Measurements from ENCODE around the gene KIAA1614. TPM values are rescaled to one million over a fixed set of nuclear protein-coding genes. Genes with fewer than 3 reads are reported as not detected.

Gene KIAA1614
- total RNA-seq, 1 donor from 2014 or later, result 0.56 TPM

DNA sequence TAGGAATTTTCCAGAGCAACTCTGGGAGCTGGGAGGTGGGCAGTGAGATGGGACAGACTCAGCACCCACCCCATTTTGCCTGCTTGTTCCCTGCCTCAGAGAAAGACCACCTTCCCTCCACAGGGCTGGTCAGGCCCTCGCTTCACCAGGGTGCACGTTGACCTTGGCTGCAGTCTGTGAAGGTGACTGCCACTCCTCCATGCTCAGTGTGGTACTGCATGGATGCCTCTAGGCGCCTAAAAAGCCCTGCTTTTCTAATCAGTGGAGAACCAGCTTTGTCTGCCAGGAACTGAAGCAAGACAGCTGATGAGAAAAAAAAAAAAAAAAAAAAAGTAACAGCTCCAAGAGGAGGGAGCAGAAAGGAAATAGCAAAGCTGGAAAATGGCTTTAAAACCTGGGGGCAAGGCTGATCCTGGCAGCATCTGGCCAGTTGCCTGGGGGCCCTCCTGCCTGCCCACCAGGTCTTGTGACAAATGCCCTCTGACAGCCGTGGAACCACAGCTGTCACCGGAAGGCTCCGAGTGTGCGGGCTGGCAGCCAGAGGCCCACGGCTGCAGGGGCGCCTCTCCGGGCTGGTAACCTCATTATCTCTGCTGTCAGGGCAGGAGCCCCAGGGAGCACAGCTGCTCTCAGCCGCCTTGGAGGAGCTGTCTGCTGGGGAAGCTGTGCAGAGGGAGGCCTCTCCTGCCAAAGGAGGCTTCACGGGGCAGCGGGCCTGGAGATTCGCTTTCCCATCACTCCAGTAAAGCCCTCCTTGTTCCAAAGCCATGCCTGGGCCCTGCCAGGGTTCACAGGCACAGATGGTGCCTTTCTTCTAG is 13.7 kb downstream of the KIAA1614 start:
- peaks cover 72% of the 10 kb centered on the region for H3K4me1 ChIP-seq
- H3F3A ChIP-seq (ENCODE audit: low read depth), result peaks cover 48% of the 10 kb centered on the region
- no peaks in the 10 kb centered on the region for H3K36me3 ChIP-seq
- peak overlapping the region; percentile 57 for H3K27ac ChIP-seq
- H3K9ac ChIP-seq, result no peak overlapping the region
- TF ChIP-seq EZH2phosphoT487 (IDR thresholded peaks at IDR 0.05), result no peak
- TF ChIP-seq, protein P1, sequence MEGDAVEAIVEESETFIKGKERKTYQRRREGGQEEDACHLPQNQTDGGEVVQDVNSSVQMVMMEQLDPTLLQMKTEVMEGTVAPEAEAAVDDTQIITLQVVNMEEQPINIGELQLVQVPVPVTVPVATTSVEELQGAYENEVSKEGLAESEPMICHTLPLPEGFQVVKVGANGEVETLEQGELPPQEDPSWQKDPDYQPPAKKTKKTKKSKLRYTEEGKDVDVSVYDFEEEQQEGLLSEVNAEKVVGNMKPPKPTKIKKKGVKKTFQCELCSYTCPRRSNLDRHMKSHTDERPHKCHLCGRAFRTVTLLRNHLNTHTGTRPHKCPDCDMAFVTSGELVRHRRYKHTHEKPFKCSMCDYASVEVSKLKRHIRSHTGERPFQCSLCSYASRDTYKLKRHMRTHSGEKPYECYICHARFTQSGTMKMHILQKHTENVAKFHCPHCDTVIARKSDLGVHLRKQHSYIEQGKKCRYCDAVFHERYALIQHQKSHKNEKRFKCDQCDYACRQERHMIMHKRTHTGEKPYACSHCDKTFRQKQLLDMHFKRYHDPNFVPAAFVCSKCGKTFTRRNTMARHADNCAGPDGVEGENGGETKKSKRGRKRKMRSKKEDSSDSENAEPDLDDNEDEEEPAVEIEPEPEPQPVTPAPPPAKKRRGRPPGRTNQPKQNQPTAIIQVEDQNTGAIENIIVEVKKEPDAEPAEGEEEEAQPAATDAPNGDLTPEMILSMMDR (IDR thresholded peaks at IDR 0.05), result no peak
- TF ChIP-seq EZH2 (IDR thresholded peaks at IDR 0.05), result no peak
- DNase-seq (ENCODE audit: low spot score), result peak; percentile 79
- no peak overlapping the region for H2AFZ ChIP-seq (replicated peaks)
- H3K4me3 ChIP-seq, result no peak overlapping the region
- peaks cover 10% of the 10 kb centered on the region for H4K20me1 ChIP-seq (ENCODE audit: low read depth)
- Mint-ChIP-seq H3K9me3 (no peaks in the 10 kb centered on the region), H3K27ac (peak overlapping the region; percentile 86), H3K4me3 (no peak overlapping the region), H3K4me1 (peaks cover 84% of the 10 kb centered on the region), H3K27me3 (ENCODE audit: insufficient read depth, low read depth) (peaks cover 17% of the 10 kb centered on the region), H3K36me3 (no peaks in the 10 kb centered on the region)
- peak overlapping the region; percentile 58 for H3K4me2 ChIP-seq
- H3K9me3 ChIP-seq (ENCODE audit: low read depth), result no peaks in the 10 kb centered on the region
- no peaks in the 10 kb centered on the region for H3K27me3 ChIP-seq
- no peaks in the 10 kb centered on the region for H3K79me2 ChIP-seq (ENCODE audit: low read depth)

DNA sequence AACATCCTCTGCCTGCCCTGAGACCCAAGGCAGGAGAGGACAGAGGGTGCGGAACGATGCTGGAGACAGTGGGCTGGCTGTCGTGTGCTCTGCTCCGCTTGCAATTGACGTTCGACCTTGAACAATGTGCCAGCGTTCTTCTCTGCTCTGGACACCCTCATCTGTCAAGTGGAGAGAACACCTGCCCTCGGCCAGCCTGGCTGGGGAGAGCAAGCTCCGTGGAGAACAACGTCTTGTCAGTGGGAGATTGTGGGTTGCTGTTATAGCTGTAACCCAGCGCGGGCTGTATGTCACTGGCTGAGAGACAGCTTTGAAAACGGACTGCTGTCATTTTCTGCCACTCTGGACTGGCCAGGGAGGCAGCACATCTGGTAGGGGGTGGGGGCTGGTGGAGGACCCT is 14.7 kb downstream of the KIAA1614 start:
- H3F3A ChIP-seq (ENCODE audit: low read depth), result peaks cover 47% of the 10 kb centered on the region
- TF ChIP-seq, protein P1 (IDR thresholded peaks at IDR 0.05), result no peak
- TF ChIP-seq EZH2phosphoT487 (IDR thresholded peaks at IDR 0.05) (no peak), EZH2 (IDR thresholded peaks at IDR 0.05) (no peak)
- H2AFZ ChIP-seq (replicated peaks), result no peak overlapping the region
- no peaks in the 10 kb centered on the region for H3K36me3 Mint-ChIP-seq
- no peak overlapping the region for H3K4me3 ChIP-seq
- no peak for DNase-seq (ENCODE audit: low spot score)
- peaks cover 17% of the 10 kb centered on the region for H3K27me3 Mint-ChIP-seq (ENCODE audit: insufficient read depth, low read depth)
- H3K4me1 ChIP-seq, result peaks cover 62% of the 10 kb centered on the region
- peaks cover 76% of the 10 kb centered on the region for H3K4me1 Mint-ChIP-seq
- H3K9me3 ChIP-seq (ENCODE audit: low read depth), result no peaks in the 10 kb centered on the region
- no peak overlapping the region for H3K4me3 Mint-ChIP-seq
- H3K27ac ChIP-seq, result no peak overlapping the region
- H3K79me2 ChIP-seq (ENCODE audit: low read depth), result no peaks in the 10 kb centered on the region
- H3K4me2 ChIP-seq, result peak overlapping the region; percentile 58
- H3K9ac ChIP-seq, result no peak overlapping the region
- H3K36me3 ChIP-seq, result no peaks in the 10 kb centered on the region
- no peaks in the 10 kb centered on the region for H3K9me3 Mint-ChIP-seq
- H3K27ac Mint-ChIP-seq, result peak overlapping the region; percentile 70
- peaks cover 10% of the 10 kb centered on the region for H4K20me1 ChIP-seq (ENCODE audit: low read depth)
- no peaks in the 10 kb centered on the region for H3K27me3 ChIP-seq

DNA sequence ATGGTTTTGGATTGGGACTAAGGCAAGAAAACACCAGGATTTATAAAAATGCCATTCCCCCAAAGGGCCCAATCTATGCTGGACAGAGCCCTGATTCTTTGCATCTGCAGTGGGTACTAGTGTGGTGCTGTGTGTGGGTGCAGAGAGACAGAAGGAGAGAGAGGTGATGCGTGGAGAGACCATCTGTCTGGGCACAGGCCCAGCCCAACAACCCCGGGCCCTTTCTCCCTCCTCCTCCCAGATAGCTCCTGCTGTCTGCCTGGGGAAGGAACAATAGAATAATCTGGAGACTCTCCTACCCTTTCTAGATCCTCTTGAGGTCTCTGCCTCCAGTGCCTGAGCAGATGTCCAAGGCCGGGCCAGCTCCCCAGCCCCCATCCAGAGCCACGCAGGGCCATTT is 15.1 kb downstream of the KIAA1614 start:
- Histone ChIP-seq H3K9me3 (ENCODE audit: low read depth) (no peaks in the 10 kb centered on the region), H3K27me3 (no peaks in the 10 kb centered on the region), H3K4me2 (peak overlapping the region; percentile 58), H3K4me3 (no peak overlapping the region), H3F3A (ENCODE audit: low read depth) (peaks cover 42% of the 10 kb centered on the region), H4K20me1 (ENCODE audit: low read depth) (peaks cover 10% of the 10 kb centered on the region), H2AFZ (replicated peaks) (no peak overlapping the region), H3K9ac (no peak overlapping the region), H3K36me3 (no peaks in the 10 kb centered on the region), H3K27ac (no peak overlapping the region), H3K79me2 (ENCODE audit: low read depth) (no peaks in the 10 kb centered on the region), H3K4me1 (peaks cover 57% of the 10 kb centered on the region)
- TF ChIP-seq EZH2 (IDR thresholded peaks at IDR 0.05) (no peak), EZH2phosphoT487 (IDR thresholded peaks at IDR 0.05) (no peak)
- Mint-ChIP-seq H3K27ac (peak overlapping the region; percentile 82), H3K9me3 (no peaks in the 10 kb centered on the region), H3K36me3 (no peaks in the 10 kb centered on the region), H3K27me3 (ENCODE audit: insufficient read depth, low read depth) (peaks cover 17% of the 10 kb centered on the region), H3K4me1 (peaks cover 72% of the 10 kb centered on the region), H3K4me3 (no peak overlapping the region)
- no peak for DNase-seq (ENCODE audit: low spot score)

Data from neural progenitor cell (in vitro differentiated cells).